NCI-H345 treated with DMSO at 0.1 percent for 48 hours (cell line): ENCODE results near the gene CYP2W1.
A peak's percentile ranks its signal among the peaks of the same experiment; 100 is the strongest.

Experiments used
- DNase-seq: peaks from one replicate; lab custom pipeline; 2025; ENCODE audit not compliant: unreplicated experiment; lab: John Stamatoyannopoulos, UW

Gene CYP2W1

GRCh38 chr7:979886-980571, 3.0 kb upstream of the CYP2W1 start:
- DNase-seq: no peak

GRCh38 chr7:981793-982510, 1.0 kb upstream of the CYP2W1 start:
- no peak for DNase-seq

GRCh38 chr7:982511-983003, 424 bp upstream of the CYP2W1 start:
- DNase-seq: no peak

- no peak for DNase-seq
Measured at GRCh38 chr7:983616-984071, 663 bp downstream of the CYP2W1 start.

GRCh38 chr7:984361-985126, 1.6 kb downstream of the CYP2W1 start:
- no peak for DNase-seq

GRCh38 chr7:985127-985416, 2.1 kb downstream of the CYP2W1 start:
- no peak for DNase-seq

- DNase-seq: no peak
Measured at GRCh38 chr7:985915-986741, 3.1 kb downstream of the CYP2W1 start.

- no peak for DNase-seq
Measured at GRCh38 chr7:986766-987751, 4.1 kb downstream of the CYP2W1 start.

- DNase-seq: no peak
Measured at GRCh38 chr7:987909-988308, 4.9 kb downstream of the CYP2W1 start.

GRCh38 chr7:988426-988911, 5.5 kb downstream of the CYP2W1 start:
- no peak for DNase-seq

- DNase-seq: no peak
Measured at GRCh38 chr7:988963-989529, 6.1 kb downstream of the CYP2W1 start.

- no peak for DNase-seq
Measured at GRCh38 chr7:990352-990932, 7.5 kb downstream of the CYP2W1 start.

GRCh38 chr7:990933-991728, 8.2 kb downstream of the CYP2W1 start:
- no peak for DNase-seq

- no peak for DNase-seq
Measured at GRCh38 chr7:991729-992656, 9.0 kb downstream of the CYP2W1 start.

- DNase-seq: peak; percentile 87
Measured at GRCh38 chr7:992709-993607, 10.0 kb downstream of the CYP2W1 start.
